HepG2 (cell line): Measurements from ENCODE around the gene ARFGAP3.

Experiments
- ARNT2 ChIP-seq: sonication (generic); formaldehyde crosslinking; IDR thresholded peaks from 2 replicates; pipeline ENCODE4 v1.8.0; 2022; ENCODE audit warnings: mild to moderate bottlenecking, low read depth, missing genetic modification reagents, moderate library complexity
- ATF5 ChIP-seq: sonication (generic); formaldehyde crosslinking; IDR thresholded peaks from 2 replicates; pipeline ENCODE4 v1.4.0; 2020; ENCODE audit warnings: mild to moderate bottlenecking, low read depth, missing genetic modification reagents
- CTCF ChIP-seq: sonication (generic); formaldehyde crosslinking; IDR thresholded peaks from 2 replicates; pipeline ENCODE4 v1.5.0; 2020; ENCODE audit warnings: mild to moderate bottlenecking, missing genetic modification reagents, moderate library complexity
- ETV6 ChIP-seq: sonication (generic); formaldehyde crosslinking; conservative IDR thresholded peaks from 2 replicates; pipeline ENCODE4 v1.4.0; 2020; ENCODE audit warnings: missing genetic modification reagents
- HMG20B ChIP-seq: conservative IDR thresholded peaks from 2 replicates; pipeline ENCODE4 v1.6.1; 2016; ENCODE audit warnings: missing genetic modification reagents, missing compliant biosample characterization
- MAX ChIP-seq: IDR thresholded peaks from 2 replicates; pipeline ENCODE4 v1.6.1; 2012; ENCODE audit warnings: inconsistent platforms
- POLR2A ChIP-seq, 2 experiments: IDR thresholded peaks; 2 replicates each; pipeline ENCODE4 v1.6.1; 2011; ENCODE audit warnings: low read depth in 2 of 2, low read length in 2 of 2, mild to moderate bottlenecking in 1 of 2, moderate library complexity in 1 of 2; ENCODE audit not compliant: insufficient read depth in 1 of 2
- PTBP1 ChIP-seq: fragments of 200-400 bp; formaldehyde crosslinking; IDR thresholded peaks from 2 replicates; pipeline ENCODE4 v1.6.1; 2018; ENCODE audit warnings: low read length, low read depth; ENCODE audit not compliant: poor library complexity, severe bottlenecking
- SMARCC2 ChIP-seq: fragments of 450-650 bp; IDR thresholded peaks from 2 replicates; pipeline ENCODE4 v1.6.1; 2017; ENCODE audit warnings: antibody characterized with exemption, mild to moderate bottlenecking
- SP1 ChIP-seq, 2 experiments: fragments of 450-650 bp in 1 of 2; sonication (generic) in 1 of 2; formaldehyde crosslinking in 1 of 2; IDR thresholded peaks; 2 replicates each; pipeline versions ENCODE4 v1.4.0 to v1.6.1; 2016 to 2020; ENCODE audit warnings: missing genetic modification reagents in 1 of 2
- TCF7 ChIP-seq: sonication (generic); IDR thresholded peaks from 2 replicates; pipeline ENCODE4 v1.6.1; 2016; ENCODE audit warnings: antibody characterized with exemption, low read depth
- ZNF605 ChIP-seq: sonication (generic); formaldehyde crosslinking; IDR thresholded peaks from 2 replicates; pipeline ENCODE4 v1.8.0; 2022; ENCODE audit warnings: mild to moderate bottlenecking, missing genetic modification reagents
- ZNF780A ChIP-seq: sonication (generic); formaldehyde crosslinking; IDR thresholded peaks from 2 replicates; pipeline ENCODE4 v1.8.0; 2022; ENCODE audit warnings: mild to moderate bottlenecking, missing genetic modification reagents, moderate library complexity
- ZNF792 ChIP-seq: IDR thresholded peaks from 2 replicates; pipeline ENCODE4 v1.6.1; 2016

- TF ChIP-seq MAX (no peak), POLR2A (IDR thresholded peaks at IDR 0.05; ENCODE audit: insufficient read depth in 1 of 2, low read depth in 2 of 2, low read length in 2 of 2) (no peak), ZNF605 (CRISPR knock-in tag) (no peak), PTBP1 (no peak), ARNT2 (CRISPR knock-in tag) (no peak), TCF7 (no peak), SP1 (IDR thresholded peaks at IDR 0.05) (no peak), SP1 (CRISPR knock-in tag; IDR thresholded peaks at IDR 0.05) (no peak), CTCF (CRISPR knock-in tag) (no peak), HMG20B (CRISPR knock-in tag) (no peak), ZNF792 (CRISPR knock-in tag) (no peak), SMARCC2 (no peak), ZNF780A (CRISPR knock-in tag) (no peak), ETV6 (no peak), ATF5 (no peak)
These were observed 98.0 kb downstream of the ARFGAP3 start for GRCh38 chr22:42758931-42759629.
